GM21786 (cell line): ENCODE data around the gene KY.

Experiments used
- ATAC-seq: cut with Tn5 transposase; IDR thresholded peaks from one replicate; pipeline ENCODE4 v1.9.1; 2021; ENCODE audit not compliant: unreplicated experiment

Gene KY

DNA sequence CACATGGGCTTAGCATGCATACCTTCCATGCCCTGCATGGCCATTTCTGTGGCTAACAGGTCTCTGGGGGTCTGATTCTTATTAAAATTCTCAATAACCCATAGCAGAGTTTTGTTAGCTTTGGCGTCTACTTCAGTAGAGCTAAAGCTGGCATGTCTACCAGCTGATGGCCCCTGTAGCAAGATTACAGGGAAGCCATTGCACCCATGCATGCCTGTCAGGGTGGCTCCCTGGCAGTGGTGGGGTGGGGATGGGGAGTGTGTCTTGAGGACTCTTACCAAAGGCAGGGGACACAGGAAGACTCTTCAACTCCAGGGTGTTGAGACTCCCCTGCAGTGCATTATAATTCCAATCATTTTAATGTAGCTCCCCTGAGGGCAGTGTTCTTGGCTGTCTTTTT, 4.7 kb downstream of the KY start:
- no peak for ATAC-seq

GRCh38 chr3:134645515-134645914, 5.3 kb downstream of the KY start:
- no peak for ATAC-seq

- no peak for ATAC-seq
Measured at GRCh38 chr3:134644731-134645514, 5.9 kb downstream of the KY start.

DNA sequence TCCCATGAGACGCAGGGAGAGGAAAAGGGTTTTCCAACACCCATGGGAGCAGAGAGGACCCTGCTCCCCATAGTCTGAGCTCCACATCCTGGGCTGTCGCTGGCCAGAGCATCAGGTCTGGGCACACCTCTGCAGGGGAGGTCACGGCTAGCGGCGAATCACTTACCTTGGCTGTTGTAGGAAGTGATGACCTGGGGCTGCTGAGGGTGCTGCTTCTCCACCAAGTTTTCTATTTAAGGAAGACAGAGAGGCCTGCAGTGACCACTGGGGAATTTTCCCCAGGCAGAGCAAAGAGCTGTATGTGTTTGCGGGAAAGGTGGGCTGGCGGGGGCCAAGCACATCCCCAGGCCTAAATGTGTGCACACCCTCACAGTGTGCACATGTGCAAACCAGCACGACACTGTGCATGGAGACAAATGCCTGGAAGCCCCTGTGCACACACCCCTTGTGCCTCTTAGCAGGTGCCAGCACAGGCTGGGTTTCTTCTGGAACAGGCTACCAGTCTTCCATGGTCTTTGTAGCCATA, 7.6 kb downstream of the KY start:
- no peak for ATAC-seq

GRCh38 chr3:134642445-134643149, 8.2 kb downstream of the KY start:
- ATAC-seq = no peak

GRCh38 chr3:134641671-134642300, 9.0 kb downstream of the KY start:
- no peak for ATAC-seq

DNA sequence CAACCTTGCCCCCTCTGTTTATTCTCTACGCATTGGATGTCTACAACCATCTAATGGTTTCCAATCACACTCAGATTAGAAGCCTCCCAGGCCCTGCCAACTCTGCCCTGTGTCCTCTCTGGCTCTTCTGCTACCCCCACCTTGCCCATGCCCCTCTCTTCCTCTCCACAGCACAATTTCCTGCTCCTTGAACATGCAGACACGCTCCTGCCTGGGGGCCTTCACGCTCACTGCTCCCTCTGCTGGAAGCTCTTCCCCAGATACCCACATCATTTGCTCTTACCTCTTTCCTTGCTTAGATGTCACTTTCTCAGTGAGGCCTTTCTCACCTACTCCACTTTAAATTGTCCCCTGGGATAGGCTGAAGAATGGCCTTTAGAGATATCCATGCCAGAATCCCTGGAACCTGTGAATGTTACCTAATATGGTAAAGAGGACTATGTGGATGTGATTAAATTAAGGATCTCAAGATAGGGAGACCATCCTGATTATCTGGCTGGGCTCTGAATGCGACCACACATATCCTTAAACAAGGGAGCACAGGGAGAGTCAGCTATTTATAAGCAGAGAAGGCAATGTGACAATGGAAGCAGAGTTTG, 9.9 kb downstream of the KY start:
- no peak for ATAC-seq

- ATAC-seq = no peak
Measured at GRCh38 chr3:134640378-134640777, 10.4 kb downstream of the KY start.

DNA sequence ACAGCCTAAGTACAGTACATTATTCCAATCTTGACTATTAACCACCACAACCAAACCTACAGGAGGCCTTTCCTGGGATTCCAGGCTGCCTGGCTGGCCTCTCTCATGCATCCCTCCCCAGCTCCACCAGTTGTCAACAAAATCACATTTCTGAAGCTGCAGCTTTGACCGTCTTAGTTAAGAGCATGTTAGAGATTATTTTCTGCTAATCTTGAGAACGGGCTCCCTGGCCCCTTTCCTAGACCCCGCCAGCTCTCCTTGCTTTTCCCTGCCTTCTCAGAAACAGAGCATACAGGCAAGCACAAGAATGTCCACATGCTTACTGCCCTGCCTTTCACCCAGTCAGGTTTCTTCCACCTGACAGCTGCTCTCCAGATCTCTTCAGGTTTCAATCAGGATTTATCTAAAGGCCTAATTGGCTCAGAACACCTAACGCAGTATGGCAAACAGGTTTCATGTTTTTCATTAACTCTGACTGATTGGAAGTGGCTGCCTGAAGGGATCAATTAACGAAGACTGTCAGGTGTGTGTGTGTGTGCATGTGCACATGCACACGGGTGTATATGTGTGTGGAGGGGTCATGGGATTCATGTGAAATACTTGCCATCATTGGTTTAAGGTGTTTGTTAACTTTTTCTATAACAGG, 12.3 kb downstream of the KY start:
- no peak for ATAC-seq

GRCh38 chr3:134636406-134636805, 14.4 kb downstream of the KY start:
- ATAC-seq = no peak

DNA sequence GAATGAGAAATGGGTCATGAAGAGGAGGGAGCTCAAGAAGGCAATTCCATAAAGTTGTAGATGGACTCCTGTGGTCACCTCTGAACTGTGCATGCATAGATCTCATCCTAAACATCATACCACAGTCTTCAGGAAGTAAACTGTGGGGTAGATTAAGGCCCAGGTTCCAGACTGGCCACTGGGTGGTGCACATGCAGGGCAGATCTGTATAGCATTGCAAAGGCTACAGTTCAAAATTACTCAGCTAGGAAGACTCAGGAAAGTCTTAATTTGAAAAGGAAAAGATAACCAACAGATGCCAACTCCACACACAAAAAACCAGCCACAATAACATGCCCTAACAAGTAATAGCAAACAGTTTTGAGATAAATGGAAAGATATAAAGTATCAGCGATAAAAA, 20.3 kb downstream of the KY start:
- ATAC-seq = no peak

- no peak for ATAC-seq
Measured at GRCh38 chr3:134628884-134629283, 21.9 kb downstream of the KY start.

- ATAC-seq = no peak
Measured at GRCh38 chr3:134627831-134628230, 23.0 kb downstream of the KY start.

GRCh38 chr3:134625885-134626741, 24.7 kb downstream of the KY start:
- no peak for ATAC-seq

- ATAC-seq = no peak
Measured at GRCh38 chr3:134625462-134625861, 25.4 kb downstream of the KY start.

DNA sequence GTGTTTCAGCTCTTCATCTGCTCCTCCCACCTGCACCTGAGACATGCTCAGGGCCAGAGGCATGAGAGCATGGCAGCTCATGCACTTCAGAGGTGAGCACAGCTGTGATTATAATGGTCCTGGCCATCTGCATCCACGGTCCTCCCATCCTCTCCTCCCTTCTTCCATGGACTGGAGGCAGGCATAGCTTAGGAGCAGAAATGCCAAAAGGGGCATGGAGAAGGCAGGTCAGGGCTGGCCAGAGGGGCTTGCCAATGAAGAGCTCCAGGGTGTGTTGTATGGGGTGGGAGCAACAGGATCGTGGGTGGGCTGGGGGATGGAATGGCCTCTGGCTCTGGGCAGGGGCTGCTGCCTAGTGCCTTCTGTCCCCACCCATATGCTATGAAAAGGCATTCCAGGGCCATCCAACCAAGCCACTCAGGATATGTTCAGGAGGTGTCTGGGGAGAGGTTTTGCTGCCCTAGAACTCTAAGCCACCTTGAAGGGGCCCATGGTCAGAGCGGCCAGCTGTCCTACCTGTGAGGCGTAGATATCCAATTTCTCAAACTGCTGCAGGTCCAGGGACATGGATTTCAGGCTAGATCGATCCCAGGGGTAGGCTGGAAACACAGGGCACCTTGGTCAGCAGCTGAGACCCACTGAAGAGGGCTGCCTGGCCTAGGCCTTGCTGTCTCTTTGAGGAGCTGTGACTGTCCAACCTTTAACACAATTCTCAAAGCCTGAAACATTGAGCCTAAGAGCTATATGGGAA, 26.1 kb downstream of the KY start:
- no peak for ATAC-seq

DNA sequence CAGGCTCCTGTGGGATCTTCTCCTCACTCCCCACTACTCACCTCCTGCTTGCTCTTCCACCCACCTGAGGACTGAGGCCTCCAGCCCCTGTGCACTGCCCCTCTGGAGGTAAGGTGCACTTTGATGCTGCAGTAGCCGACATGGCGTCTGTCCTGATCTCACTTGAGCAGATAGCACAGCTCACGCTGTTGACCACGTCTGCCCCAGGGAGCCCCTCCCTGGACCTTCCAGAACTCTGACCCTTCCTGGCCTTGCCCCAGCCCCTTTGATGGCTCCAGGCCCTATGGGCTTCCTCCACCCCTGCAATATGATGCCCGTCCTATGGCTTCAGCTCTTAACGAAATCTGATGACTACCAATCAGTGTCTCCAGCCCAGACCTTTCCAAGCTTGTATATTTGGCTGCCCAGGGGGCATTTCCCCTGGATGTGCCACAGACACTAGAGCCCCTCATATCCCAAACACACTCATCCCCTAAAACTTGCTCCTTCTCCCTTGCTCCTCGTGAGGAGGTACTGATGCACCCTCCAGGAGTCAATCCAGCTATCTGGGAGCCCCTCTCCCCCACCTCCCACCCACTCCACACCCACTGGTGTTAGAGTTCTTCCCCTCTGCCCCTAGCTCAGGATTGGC, 27.1 kb downstream of the KY start:
- no peak for ATAC-seq

GRCh38 chr3:134622806-134623365, 27.9 kb downstream of the KY start:
- no peak for ATAC-seq

DNA sequence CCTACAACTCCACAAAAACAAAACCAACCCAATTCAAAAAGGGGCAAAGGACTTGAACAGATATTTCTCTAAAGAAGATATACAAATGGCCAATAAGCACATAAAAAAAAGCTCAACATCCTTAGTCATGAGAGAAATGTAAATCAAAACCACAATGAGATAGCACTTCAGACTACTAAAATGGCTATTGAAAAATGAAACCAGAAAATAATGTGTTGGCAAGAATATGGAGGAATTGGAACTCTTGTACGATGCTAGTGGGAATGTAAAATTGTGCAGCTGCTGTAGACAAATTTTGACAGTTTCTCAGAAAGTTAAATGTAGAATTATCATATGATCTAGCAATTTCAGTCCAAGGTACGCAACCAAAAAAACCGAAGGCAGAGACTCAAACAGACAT, 29.0 kb downstream of the KY start:
- ATAC-seq = no peak
